ENCODE results near the gene VAMP2. TPM values are rescaled to one million over a fixed set of nuclear protein-coding genes. Genes with fewer than 3 reads are reported as not detected.

VAMP2 gene, protein sequence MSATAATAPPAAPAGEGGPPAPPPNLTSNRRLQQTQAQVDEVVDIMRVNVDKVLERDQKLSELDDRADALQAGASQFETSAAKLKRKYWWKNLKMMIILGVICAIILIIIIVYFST
- total RNA-seq (154 and 162 TPM in 2 replicates), polyA plus RNA-seq (209 and 291 TPM in 2 replicates), polyA minus RNA-seq (79.7 and 110 TPM in 2 replicates)
- total RNA-seq (2013) = 30.0 TPM

GRCh38 chr17:8162233-8162996, at the start of gene VAMP2:
VAMP2 (minus strand) TSS chr17:8162948; CDS start chr17:8162879, 69 bp downstream.
- H3K9me3 Mint-ChIP-seq (ENCODE audit: insufficient read depth) = no peaks in the 10 kb centered on the region
- peak within 1 kb of the TSS; percentile 93 for H3K4me3 Mint-ChIP-seq
- Histone ChIP-seq H3K4me2 (replicated peaks; ENCODE audit: low read depth, low read length, poor library complexity, severe bottlenecking) (peak within 1 kb of the TSS; percentile 99), H2AFZ (ENCODE audit: insufficient read depth, low read depth, low read length, poor library complexity, severe bottlenecking) (peak within 1 kb of the TSS; percentile 96), H3K9ac (ENCODE audit: low read length) (peak within 1 kb of the TSS; percentile 99), H3K27ac (ENCODE audit: low read length in 2 of 2) (peak within 1 kb of the TSS; percentile 94 to 99), H3K4me1 (ENCODE audit: control insufficient read depth in 2 of 2, insufficient read depth in 2 of 2, low read length in 2 of 2) (peaks cover 37 to 61% of the 10 kb centered on the region in 2 donors), H3K4me3 (ENCODE audit: control extremely low read depth in 1 of 5, extremely low read depth in 1 of 5, insufficient read depth in 1 of 5, low read depth in 2 of 5, low read length in 4 of 5) (peak within 1 kb of the TSS; percentile 67 to 98 (median 94)), H3K79me2 (ENCODE audit: control insufficient read depth, insufficient read depth, low read length) (peaks cover 25% of the 10 kb centered on the region), H3K9me3 (ENCODE audit: control extremely low read depth in 1 of 3, control insufficient read depth in 2 of 3, insufficient read depth in 1 of 3, low read length in 2 of 3) (no peaks in the 10 kb centered on the region), H3K27me3 (replicated peaks in 1 of 4; ENCODE audit: control extremely low read depth in 1 of 4, control insufficient read depth in 3 of 4, insufficient read depth in 4 of 4, low read length in 3 of 4) (no peaks in the 10 kb centered on the region), H4K20me1 (ENCODE audit: control insufficient read depth, insufficient read depth, low read length, poor library complexity, severe bottlenecking) (peaks cover 4% of the 10 kb centered on the region), H3K36me3 (replicated peaks in 1 of 2; ENCODE audit: control extremely low read depth in 1 of 2, control insufficient read depth in 1 of 2, extremely low read depth in 1 of 2, insufficient read depth in 2 of 2, low read length in 1 of 2) (peaks cover 0 to 26% of the 10 kb centered on the region in 2 experiments)
- WGBS (ENCODE audit: insufficient coverage) = under 1% methylated on average over 75 of the region's 75 CpGs
- DNase-seq (peak; percentile 89), ATAC-seq (ENCODE audit: low read depth) (peak; percentile 69)
- H3K27me3 Mint-ChIP-seq = no peaks in the 10 kb centered on the region
- intact Hi-C loops (cut with micrococcal nuclease) = no loop called here
- H3K4me1 Mint-ChIP-seq = peaks cover 49% of the 10 kb centered on the region
- H3K27ac Mint-ChIP-seq = peak within 1 kb of the TSS; percentile 99
- POLR2A ChIA-PET = interaction anchor here (0.6 to 3.6 kb wide), 5 partner anchors 11 to 85 kb away, joined by 3 to 18 read pairs (median 5); partner anchors contain the start of gene CTC1
- TF ChIP-seq EZH2 (IDR thresholded peaks at IDR 0.05; ENCODE audit: borderline replicate concordance, insufficient read depth, low read depth, low read length, poor library complexity, severe bottlenecking) = no peak
- no peak for TF ChIP-seq CTCF (IDR thresholded peaks at IDR 0.05)
- CTCF ChIA-PET = interaction anchor here (1.1 to 7.7 kb wide), 3 partner anchors 25 to 133 kb away, joined by 3 to 86 read pairs (median 4); partner anchors contain the start of gene SLC25A35

Measured in B cell (primary cell).